ENCODE measurements around the gene ARMC6. TPM values are rescaled to one million over a fixed set of nuclear protein-coding genes. Genes with fewer than 3 reads are reported as not detected.

The ARMC6 gene
- total and polyA plus RNA-seq, 2 experiments from 2014 or later, result 26.4 to 30.8 TPM

DNA sequence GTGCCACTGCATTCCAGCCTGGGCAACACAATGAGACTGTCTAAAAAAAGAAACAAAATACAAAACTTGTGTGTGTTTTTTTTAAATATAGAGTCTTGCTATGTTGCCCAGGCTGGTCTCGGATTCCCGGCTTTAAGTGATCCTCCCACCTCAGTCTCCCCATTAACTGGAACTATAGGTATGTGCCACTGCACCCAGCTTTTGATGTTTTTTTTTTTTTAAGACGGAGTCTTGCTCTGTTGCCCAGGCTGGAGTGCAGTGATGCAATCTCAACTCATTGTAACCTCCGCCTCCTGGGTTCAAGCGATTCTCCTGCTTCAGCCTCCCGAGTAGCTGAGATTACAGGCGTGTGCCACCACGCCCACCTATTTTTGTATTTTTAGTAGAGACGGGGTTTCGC, 37.1 kb upstream of the ARMC6 start:
- Histone ChIP-seq H3K4me2 (no peak overlapping the region), H4K20me1 (ENCODE audit: insufficient read depth, poor library complexity, severe bottlenecking) (no peaks in the 10 kb centered on the region), H3K79me2 (no peaks in the 10 kb centered on the region), H3K9me3 (ENCODE audit: low read depth) (no peaks in the 10 kb centered on the region), H2AFZ (no peak overlapping the region), H3K27me3 (no peaks in the 10 kb centered on the region), H3K36me3 (replicated peaks; ENCODE audit: insufficient read depth, low read depth) (no peaks in the 10 kb centered on the region), H3K9me2 (replicated peaks; ENCODE audit: insufficient read depth) (no peaks in the 10 kb centered on the region), H3K27ac (no peak overlapping the region), H3K4me3 (no peak overlapping the region), H3K4me1 (ENCODE audit: insufficient read depth) (no peaks in the 10 kb centered on the region)
- WGBS (ENCODE audit: low lambda C conversion rate, missing lambda C conversion rate), result 94% methylated on average over 10 of the region's 10 CpGs
- TF ChIP-seq, protein P1, sequence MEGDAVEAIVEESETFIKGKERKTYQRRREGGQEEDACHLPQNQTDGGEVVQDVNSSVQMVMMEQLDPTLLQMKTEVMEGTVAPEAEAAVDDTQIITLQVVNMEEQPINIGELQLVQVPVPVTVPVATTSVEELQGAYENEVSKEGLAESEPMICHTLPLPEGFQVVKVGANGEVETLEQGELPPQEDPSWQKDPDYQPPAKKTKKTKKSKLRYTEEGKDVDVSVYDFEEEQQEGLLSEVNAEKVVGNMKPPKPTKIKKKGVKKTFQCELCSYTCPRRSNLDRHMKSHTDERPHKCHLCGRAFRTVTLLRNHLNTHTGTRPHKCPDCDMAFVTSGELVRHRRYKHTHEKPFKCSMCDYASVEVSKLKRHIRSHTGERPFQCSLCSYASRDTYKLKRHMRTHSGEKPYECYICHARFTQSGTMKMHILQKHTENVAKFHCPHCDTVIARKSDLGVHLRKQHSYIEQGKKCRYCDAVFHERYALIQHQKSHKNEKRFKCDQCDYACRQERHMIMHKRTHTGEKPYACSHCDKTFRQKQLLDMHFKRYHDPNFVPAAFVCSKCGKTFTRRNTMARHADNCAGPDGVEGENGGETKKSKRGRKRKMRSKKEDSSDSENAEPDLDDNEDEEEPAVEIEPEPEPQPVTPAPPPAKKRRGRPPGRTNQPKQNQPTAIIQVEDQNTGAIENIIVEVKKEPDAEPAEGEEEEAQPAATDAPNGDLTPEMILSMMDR (IDR thresholded peaks at IDR 0.05; ENCODE audit: poor library complexity), result no peak
- TF ChIP-seq EZH2 (IDR thresholded peaks at IDR 0.05; ENCODE audit: borderline replicate concordance) (no peak), EZH2phosphoT487 (IDR thresholded peaks at IDR 0.05; ENCODE audit: low read depth, severe bottlenecking, unreplicated experiment) (no peak)
- DNase-seq (ENCODE audit: low spot score), result no peak

DNA sequence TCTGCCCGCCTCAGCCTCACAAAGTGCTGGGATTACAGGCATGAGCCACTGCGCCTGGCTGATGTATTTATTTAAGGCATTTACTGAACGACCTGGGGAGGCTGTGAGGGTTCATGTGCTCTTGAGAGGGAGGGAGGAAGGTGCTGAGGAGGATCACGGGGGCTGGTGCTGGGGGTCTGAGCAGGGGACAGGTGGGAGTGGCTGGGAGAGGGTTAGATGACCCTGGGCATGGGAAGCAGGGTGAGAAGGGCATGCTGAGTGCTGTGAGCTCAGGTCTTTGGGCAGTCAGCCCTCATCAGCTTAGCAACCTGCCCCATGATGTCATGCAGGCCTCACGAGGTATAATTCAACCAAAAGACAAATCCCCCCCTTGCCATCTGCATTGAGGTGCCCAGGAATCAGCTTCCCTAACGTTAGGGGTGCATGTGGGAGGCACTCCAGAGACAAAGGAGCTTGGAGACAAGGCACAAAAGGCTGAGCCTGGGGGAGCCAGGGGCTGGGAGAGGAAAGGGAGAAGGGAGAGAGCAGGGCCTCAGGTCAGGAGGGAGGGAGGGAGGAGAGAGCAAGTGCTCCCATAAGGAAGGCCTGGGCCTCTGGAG, 36.5 kb upstream of the ARMC6 start:
- Histone ChIP-seq H2AFZ (no peak overlapping the region), H3K4me2 (no peak overlapping the region), H3K9me2 (replicated peaks; ENCODE audit: insufficient read depth) (no peaks in the 10 kb centered on the region), H3K9me3 (ENCODE audit: low read depth) (no peaks in the 10 kb centered on the region), H4K20me1 (ENCODE audit: insufficient read depth, poor library complexity, severe bottlenecking) (no peaks in the 10 kb centered on the region), H3K4me1 (ENCODE audit: insufficient read depth) (no peaks in the 10 kb centered on the region), H3K79me2 (no peaks in the 10 kb centered on the region), H3K27ac (no peak overlapping the region), H3K4me3 (no peak overlapping the region), H3K36me3 (replicated peaks; ENCODE audit: insufficient read depth, low read depth) (no peaks in the 10 kb centered on the region), H3K27me3 (no peaks in the 10 kb centered on the region)
- 79% methylated on average over 6 of the region's 6 CpGs for WGBS (ENCODE audit: low lambda C conversion rate, missing lambda C conversion rate)
- TF ChIP-seq, protein P1 (IDR thresholded peaks at IDR 0.05; ENCODE audit: poor library complexity), result no peak
- TF ChIP-seq EZH2phosphoT487 (IDR thresholded peaks at IDR 0.05; ENCODE audit: low read depth, severe bottlenecking, unreplicated experiment) (no peak), EZH2 (IDR thresholded peaks at IDR 0.05; ENCODE audit: borderline replicate concordance) (no peak)
- no peak for DNase-seq (ENCODE audit: low spot score)

DNA sequence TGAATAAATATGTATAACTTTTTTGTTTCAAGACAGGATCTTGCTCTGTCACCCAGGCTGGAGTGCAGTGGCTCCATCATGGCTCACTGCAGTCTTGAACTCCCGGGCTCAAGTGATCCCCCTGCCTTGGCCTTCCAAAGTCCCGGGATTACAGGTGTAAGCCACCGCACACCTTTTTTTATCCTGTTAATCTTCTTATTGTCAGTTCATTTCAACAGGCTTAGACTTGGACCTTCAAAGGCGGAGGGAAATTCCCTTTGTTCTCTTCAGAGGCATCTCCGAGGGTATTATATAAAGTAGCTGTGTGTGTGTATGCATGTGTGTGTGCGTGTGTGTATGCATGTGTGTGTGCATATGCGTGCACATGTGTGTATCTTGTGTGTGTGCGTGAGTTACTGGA, 35.1 kb upstream of the ARMC6 start:
- H3K4me3 ChIP-seq, result no peak overlapping the region
- H3K27me3 ChIP-seq, result no peaks in the 10 kb centered on the region
- no peak overlapping the region for H3K27ac ChIP-seq
- no peaks in the 10 kb centered on the region for H3K9me2 ChIP-seq (replicated peaks; ENCODE audit: insufficient read depth)
- 85% methylated on average over 8 of the region's 8 CpGs for WGBS (ENCODE audit: low lambda C conversion rate, missing lambda C conversion rate)
- no peaks in the 10 kb centered on the region for H3K36me3 ChIP-seq (replicated peaks; ENCODE audit: insufficient read depth, low read depth)
- H3K4me1 ChIP-seq (ENCODE audit: insufficient read depth), result no peaks in the 10 kb centered on the region
- no peaks in the 10 kb centered on the region for H4K20me1 ChIP-seq (ENCODE audit: insufficient read depth, poor library complexity, severe bottlenecking)
- H3K4me2 ChIP-seq, result no peak overlapping the region
- H3K9me3 ChIP-seq (ENCODE audit: low read depth), result no peaks in the 10 kb centered on the region
- no peak for DNase-seq (ENCODE audit: low spot score)
- no peaks in the 10 kb centered on the region for H3K79me2 ChIP-seq
- no peak overlapping the region for H2AFZ ChIP-seq
- TF ChIP-seq, protein P1 (IDR thresholded peaks at IDR 0.05; ENCODE audit: poor library complexity), result no peak
- TF ChIP-seq EZH2phosphoT487 (IDR thresholded peaks at IDR 0.05; ENCODE audit: low read depth, severe bottlenecking, unreplicated experiment) (no peak), EZH2 (IDR thresholded peaks at IDR 0.05; ENCODE audit: borderline replicate concordance) (no peak)
